H1 (cell line): Measurements from ENCODE around the gene PLP2. TPM values are rescaled to one million over a fixed set of nuclear protein-coding genes. Genes with fewer than 3 reads are reported as not detected.

ENCODE experiments used
- BRCA1 ChIP-seq: IDR thresholded peaks from 2 replicates; pipeline ENCODE4 v1.6.1; 2012; ENCODE audit warnings: low read depth, low read length, improper control_type of control experiment
- CBX8 ChIP-seq: fragments of 300-800, 300-1000 bp; sonication (generic); IDR thresholded peaks from 2 replicates; pipeline ENCODE4 v1.7.1; 2016; ENCODE audit warnings: low read depth, low read length, borderline replicate concordance
- CHD2 ChIP-seq: IDR thresholded peaks from 2 replicates; pipeline ENCODE4 v1.6.1; 2012; ENCODE audit warnings: low read length, improper control_type of control experiment
- PHF8 ChIP-seq: fragments of 200-600 bp; sonication (generic); conservative IDR thresholded peaks from 2 replicates; pipeline ENCODE4 v1.7.1; 2012; ENCODE audit warnings: low read depth, mild to moderate bottlenecking, inconsistent platforms, low read length, moderate library complexity
- POLR2AphosphoS5 ChIP-seq: IDR thresholded peaks from 2 replicates; pipeline ENCODE4 v1.6.1; 2011; ENCODE audit warnings: low read depth, low read length
- RBBP5 ChIP-seq: IDR thresholded peaks from 2 replicates; pipeline ENCODE4 v1.7.1; 2012; ENCODE audit warnings: low read depth, mild to moderate bottlenecking, inconsistent platforms, low read length, moderate library complexity, borderline replicate concordance
- SIRT6 ChIP-seq: IDR thresholded peaks from one replicate; pipeline ENCODE4 v1.7.1; 2012; ENCODE audit warnings: low read length, inconsistent platforms
- SIX5 ChIP-seq: IDR thresholded peaks from 2 replicates; pipeline ENCODE4 v1.6.1; 2011; ENCODE audit warnings: mild to moderate bottlenecking, low read depth, low read length
- SP1 ChIP-seq: IDR thresholded peaks from 2 replicates; pipeline ENCODE4 v1.6.1; 2011; ENCODE audit warnings: low read depth, low read length
- polyA plus RNA-seq, 7 experiments: library from polyadenylated mRNA; depleted of rRNA in 3 of 7; stranded (reverse) in 5 of 7; unstranded in 2 of 7; fragments of >200 nt in 5 of 7; fragments of 200-250 nt in 2 of 7; gene quantifications; 1 replicate in 5 of 7; 2 replicates in 1 of 7; 4 replicates in 1 of 7; pipeline versions ENCODE4 v1.2.1 to v1.2.3, GENCODE V29; 2011 to 2013; ENCODE audit warnings: missing spikeins in 2 of 7, mixed read lengths in 2 of 7
- total RNA-seq: library from RNA; stranded (reverse); fragmentation: NEBNext Ultra II Directional; extraction: Animal tissue kit (Norgen Biotek cat#: 25700); gene quantifications from 2 replicates; pipeline ENCODE4 v1.2.1, GENCODE V29; 2021
- TF ChIP-seq, protein P1 (sequence below): fragments of 300-600 bp; sonication (generic); IDR thresholded peaks from 2 replicates; pipeline ENCODE4 v1.7.1; 2012; ENCODE audit warnings: low read length, moderate library complexity, mild to moderate bottlenecking, inconsistent platforms; ENCODE audit not compliant: insufficient replicate concordance

PLP2 gene
- total and polyA plus RNA-seq, 2 of the 8 experiments (the other 6 are each of a cell fraction or from before 2014, with no cell fraction given) = 10.3 to 23.4 TPM

DNA sequence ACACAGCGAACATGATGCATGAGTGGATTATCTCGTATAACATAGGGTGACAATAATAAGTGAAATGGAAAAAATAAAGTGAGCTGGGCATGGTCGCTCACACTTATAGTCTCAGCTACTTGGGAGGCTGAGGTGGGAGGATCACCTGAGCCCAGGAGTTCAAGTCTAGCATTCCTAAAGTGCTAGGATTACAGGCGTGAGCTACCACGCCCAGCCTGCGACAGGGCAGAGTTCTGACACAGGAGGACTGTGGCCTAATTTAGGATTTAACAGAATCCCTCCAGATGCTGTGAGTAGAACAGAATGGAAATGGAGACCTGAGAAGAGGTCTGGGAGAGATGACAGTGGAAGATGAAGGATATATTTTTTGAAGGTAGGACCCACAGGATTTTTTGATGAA, 17.9 kb downstream of the PLP2 start (continued):
- TF ChIP-seq, protein P1, sequence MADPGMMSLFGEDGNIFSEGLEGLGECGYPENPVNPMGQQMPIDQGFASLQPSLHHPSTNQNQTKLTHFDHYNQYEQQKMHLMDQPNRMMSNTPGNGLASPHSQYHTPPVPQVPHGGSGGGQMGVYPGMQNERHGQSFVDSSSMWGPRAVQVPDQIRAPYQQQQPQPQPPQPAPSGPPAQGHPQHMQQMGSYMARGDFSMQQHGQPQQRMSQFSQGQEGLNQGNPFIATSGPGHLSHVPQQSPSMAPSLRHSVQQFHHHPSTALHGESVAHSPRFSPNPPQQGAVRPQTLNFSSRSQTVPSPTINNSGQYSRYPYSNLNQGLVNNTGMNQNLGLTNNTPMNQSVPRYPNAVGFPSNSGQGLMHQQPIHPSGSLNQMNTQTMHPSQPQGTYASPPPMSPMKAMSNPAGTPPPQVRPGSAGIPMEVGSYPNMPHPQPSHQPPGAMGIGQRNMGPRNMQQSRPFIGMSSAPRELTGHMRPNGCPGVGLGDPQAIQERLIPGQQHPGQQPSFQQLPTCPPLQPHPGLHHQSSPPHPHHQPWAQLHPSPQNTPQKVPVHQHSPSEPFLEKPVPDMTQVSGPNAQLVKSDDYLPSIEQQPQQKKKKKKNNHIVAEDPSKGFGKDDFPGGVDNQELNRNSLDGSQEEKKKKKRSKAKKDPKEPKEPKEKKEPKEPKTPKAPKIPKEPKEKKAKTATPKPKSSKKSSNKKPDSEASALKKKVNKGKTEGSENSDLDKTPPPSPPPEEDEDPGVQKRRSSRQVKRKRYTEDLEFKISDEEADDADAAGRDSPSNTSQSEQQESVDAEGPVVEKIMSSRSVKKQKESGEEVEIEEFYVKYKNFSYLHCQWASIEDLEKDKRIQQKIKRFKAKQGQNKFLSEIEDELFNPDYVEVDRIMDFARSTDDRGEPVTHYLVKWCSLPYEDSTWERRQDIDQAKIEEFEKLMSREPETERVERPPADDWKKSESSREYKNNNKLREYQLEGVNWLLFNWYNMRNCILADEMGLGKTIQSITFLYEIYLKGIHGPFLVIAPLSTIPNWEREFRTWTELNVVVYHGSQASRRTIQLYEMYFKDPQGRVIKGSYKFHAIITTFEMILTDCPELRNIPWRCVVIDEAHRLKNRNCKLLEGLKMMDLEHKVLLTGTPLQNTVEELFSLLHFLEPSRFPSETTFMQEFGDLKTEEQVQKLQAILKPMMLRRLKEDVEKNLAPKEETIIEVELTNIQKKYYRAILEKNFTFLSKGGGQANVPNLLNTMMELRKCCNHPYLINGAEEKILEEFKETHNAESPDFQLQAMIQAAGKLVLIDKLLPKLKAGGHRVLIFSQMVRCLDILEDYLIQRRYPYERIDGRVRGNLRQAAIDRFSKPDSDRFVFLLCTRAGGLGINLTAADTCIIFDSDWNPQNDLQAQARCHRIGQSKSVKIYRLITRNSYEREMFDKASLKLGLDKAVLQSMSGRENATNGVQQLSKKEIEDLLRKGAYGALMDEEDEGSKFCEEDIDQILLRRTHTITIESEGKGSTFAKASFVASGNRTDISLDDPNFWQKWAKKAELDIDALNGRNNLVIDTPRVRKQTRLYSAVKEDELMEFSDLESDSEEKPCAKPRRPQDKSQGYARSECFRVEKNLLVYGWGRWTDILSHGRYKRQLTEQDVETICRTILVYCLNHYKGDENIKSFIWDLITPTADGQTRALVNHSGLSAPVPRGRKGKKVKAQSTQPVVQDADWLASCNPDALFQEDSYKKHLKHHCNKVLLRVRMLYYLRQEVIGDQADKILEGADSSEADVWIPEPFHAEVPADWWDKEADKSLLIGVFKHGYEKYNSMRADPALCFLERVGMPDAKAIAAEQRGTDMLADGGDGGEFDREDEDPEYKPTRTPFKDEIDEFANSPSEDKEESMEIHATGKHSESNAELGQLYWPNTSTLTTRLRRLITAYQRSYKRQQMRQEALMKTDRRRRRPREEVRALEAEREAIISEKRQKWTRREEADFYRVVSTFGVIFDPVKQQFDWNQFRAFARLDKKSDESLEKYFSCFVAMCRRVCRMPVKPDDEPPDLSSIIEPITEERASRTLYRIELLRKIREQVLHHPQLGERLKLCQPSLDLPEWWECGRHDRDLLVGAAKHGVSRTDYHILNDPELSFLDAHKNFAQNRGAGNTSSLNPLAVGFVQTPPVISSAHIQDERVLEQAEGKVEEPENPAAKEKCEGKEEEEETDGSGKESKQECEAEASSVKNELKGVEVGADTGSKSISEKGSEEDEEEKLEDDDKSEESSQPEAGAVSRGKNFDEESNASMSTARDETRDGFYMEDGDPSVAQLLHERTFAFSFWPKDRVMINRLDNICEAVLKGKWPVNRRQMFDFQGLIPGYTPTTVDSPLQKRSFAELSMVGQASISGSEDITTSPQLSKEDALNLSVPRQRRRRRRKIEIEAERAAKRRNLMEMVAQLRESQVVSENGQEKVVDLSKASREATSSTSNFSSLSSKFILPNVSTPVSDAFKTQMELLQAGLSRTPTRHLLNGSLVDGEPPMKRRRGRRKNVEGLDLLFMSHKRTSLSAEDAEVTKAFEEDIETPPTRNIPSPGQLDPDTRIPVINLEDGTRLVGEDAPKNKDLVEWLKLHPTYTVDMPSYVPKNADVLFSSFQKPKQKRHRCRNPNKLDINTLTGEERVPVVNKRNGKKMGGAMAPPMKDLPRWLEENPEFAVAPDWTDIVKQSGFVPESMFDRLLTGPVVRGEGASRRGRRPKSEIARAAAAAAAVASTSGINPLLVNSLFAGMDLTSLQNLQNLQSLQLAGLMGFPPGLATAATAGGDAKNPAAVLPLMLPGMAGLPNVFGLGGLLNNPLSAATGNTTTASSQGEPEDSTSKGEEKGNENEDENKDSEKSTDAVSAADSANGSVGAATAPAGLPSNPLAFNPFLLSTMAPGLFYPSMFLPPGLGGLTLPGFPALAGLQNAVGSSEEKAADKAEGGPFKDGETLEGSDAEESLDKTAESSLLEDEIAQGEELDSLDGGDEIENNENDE = no peak
- TF ChIP-seq BRCA1 (no peak), POLR2AphosphoS5 (no peak), RBBP5 (no peak), PHF8 (no peak), SP1 (no peak), SIX5 (no peak), SIRT6 (no peak), CHD2 (no peak), CBX8 (no peak)
